H7 (cell line): ENCODE data around the gene PLA2G4C. TPM values are rescaled to one million over a fixed set of nuclear protein-coding genes. Genes with fewer than 3 reads are reported as not detected.

ENCODE experiments used
- DNase-seq: peaks from one replicate; pipeline ENCODE4 v3.0.0; 2012
- H3K27me3 ChIP-seq: 2 replicates; pipeline ENCODE4 v1.6.0; 2011; ENCODE audit warnings: mild to moderate bottlenecking, low read length; ENCODE audit not compliant: control insufficient read depth, insufficient read depth
- H3K36me3 ChIP-seq: replicated peaks from 2 replicates; pipeline ENCODE4 v1.5.1; 2011; ENCODE audit warnings: low read length; ENCODE audit not compliant: control insufficient read depth, insufficient read depth
- H3K4me3 ChIP-seq: 2 replicates; pipeline ENCODE4 v1.5.1; 2011; ENCODE audit warnings: low read depth, mild to moderate bottlenecking, control low read depth, low read length, moderate library complexity; ENCODE audit not compliant: insufficient read depth
- total RNA-seq: library from RNA; depleted of rRNA; stranded (reverse); fragments of >200 nt; shearing (Covaris generic); gene quantifications from 2 replicates; pipeline ENCODE4 v1.2.3, GENCODE V29; 2014; rRNA removed

The PLA2G4C gene
- not detected in 2 replicates for total RNA-seq

- H3K36me3 ChIP-seq, result no peaks in the 10 kb centered on the region; the same call in 1 of the 2 replicates
- DNase-seq, result peak; percentile 98
- H3K27me3 ChIP-seq, result no peaks in the 10 kb centered on the region
- peak within 1 kb of the TSS; percentile 33 for H3K4me3 ChIP-seq
Observed at GRCh38 chr19:48110350-48110966, at the start of gene PLA2G4C. Gene PLA2G4C, minus strand, starts transcription at chr19:48110817. Its CDS starts 4,288 bp downstream, at chr19:48106529.

DNA sequence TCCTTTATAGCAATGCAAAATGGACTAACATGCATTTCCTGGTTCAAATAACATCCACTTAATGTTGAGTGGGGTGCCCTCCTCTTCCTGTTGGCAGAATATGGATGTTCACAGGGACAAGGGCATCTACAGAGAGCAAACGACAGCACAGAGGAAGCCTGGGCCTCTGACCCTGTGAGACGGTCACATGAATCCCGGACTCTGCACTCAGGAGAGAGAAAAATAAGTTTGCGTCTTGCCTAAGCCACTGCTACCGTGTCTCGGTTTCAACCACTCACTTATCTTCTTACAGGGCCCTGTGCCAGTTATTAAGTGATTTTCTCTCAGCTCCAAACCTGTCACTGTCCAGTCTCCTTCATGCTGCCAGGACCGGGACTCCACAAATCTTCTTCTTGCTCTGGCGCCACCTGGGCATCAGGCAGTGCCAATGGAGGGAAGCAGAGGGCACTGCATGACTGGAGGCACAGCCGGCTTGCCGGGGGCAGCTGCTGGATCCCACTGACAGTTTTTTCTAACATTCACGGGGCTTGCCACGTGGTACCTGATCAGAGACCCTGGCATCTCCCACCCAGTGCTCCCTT is 47.7 kb upstream of the PLA2G4C start:
- peaks cover 10% of the 10 kb centered on the region for H3K36me3 ChIP-seq
- DNase-seq, result no peak
- H3K27me3 ChIP-seq, result no peaks in the 10 kb centered on the region
- no peak overlapping the region for H3K4me3 ChIP-seq

GRCh38 chr19:48154003-48154402 is 43.4 kb upstream of the PLA2G4C start:
- H3K36me3 ChIP-seq, result peaks cover 10% of the 10 kb centered on the region
- no peak for DNase-seq

GRCh38 chr19:48152551-48152950 is 41.9 kb upstream of the PLA2G4C start:
- peak; percentile 85 for DNase-seq
- peaks cover 9% of the 10 kb centered on the region for H3K36me3 ChIP-seq
- no peak overlapping the region for H3K4me3 ChIP-seq
- no peaks in the 10 kb centered on the region for H3K27me3 ChIP-seq

More at GRCh38 chr19:48154003-48154402, 43.4 kb upstream of the PLA2G4C start:
- H3K27me3 ChIP-seq, result no peaks in the 10 kb centered on the region
- no peak overlapping the region for H3K4me3 ChIP-seq

- no peak for DNase-seq
- no peaks in the 10 kb centered on the region for H3K27me3 ChIP-seq
- peaks cover 12% of the 10 kb centered on the region for H3K36me3 ChIP-seq
- H3K4me3 ChIP-seq, result no peak overlapping the region
Observed at GRCh38 chr19:48149430-48149829, 38.8 kb upstream of the PLA2G4C start.

- Histone ChIP-seq H3K4me3 (no peak overlapping the region), H3K27me3 (no peaks in the 10 kb centered on the region), H3K36me3 (peaks cover 12% of the 10 kb centered on the region)
- no peak for DNase-seq
Observed at GRCh38 chr19:48148576-48148975, 38.0 kb upstream of the PLA2G4C start.

- DNase-seq, result no peak
- Histone ChIP-seq H3K4me3 (no peak overlapping the region), H3K27me3 (no peaks in the 10 kb centered on the region), H3K36me3 (peaks cover 13% of the 10 kb centered on the region)
Observed at GRCh38 chr19:48147597-48148175, 37.1 kb upstream of the PLA2G4C start.

- no peaks in the 10 kb centered on the region for H3K27me3 ChIP-seq
- DNase-seq, result no peak
- H3K4me3 ChIP-seq, result no peak overlapping the region
- H3K36me3 ChIP-seq, result peaks cover 8% of the 10 kb centered on the region
Observed at GRCh38 chr19:48139053-48139452, 28.4 kb upstream of the PLA2G4C start.

GRCh38 chr19:48137411-48137810 is 26.8 kb upstream of the PLA2G4C start:
- no peak for DNase-seq
- peaks cover 12% of the 10 kb centered on the region for H3K36me3 ChIP-seq
- H3K27me3 ChIP-seq, result no peaks in the 10 kb centered on the region
- no peak overlapping the region for H3K4me3 ChIP-seq

- Histone ChIP-seq H3K27me3 (no peaks in the 10 kb centered on the region), H3K4me3 (no peak overlapping the region), H3K36me3 (peaks cover 15% of the 10 kb centered on the region)
- no peak for DNase-seq
Observed at GRCh38 chr19:48136547-48136946, 25.9 kb upstream of the PLA2G4C start.

- DNase-seq, result peak; percentile 87
- Histone ChIP-seq H3K36me3 (peaks cover 22% of the 10 kb centered on the region), H3K4me3 (no peak overlapping the region), H3K27me3 (no peaks in the 10 kb centered on the region)
Observed at GRCh38 chr19:48135411-48135810, 24.8 kb upstream of the PLA2G4C start.

DNA sequence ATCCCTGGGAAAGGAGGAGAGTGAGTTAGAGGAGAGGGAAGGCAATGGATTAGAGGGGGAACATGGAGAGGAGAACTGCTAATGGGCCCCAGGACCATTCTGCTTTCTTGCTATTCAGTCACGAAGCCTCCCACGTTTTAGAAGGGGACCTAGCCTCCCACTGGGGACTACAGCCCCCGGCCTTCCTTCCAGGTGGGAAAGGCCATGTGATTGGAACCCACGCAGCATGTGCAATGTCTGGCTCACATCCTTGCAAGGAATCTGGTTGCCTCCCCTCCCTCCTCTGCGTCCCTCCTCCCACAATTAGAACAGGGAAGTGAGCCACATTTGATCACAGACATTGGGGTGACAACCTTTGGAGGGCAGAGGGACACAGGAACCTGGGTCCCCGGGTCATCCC is 22.5 kb upstream of the PLA2G4C start:
- Histone ChIP-seq H3K27me3 (no peaks in the 10 kb centered on the region), H3K36me3 (peaks cover 19% of the 10 kb centered on the region), H3K4me3 (no peak overlapping the region)
- no peak for DNase-seq

GRCh38 chr19:48127561-48127960 is 16.9 kb upstream of the PLA2G4C start:
- no peaks in the 10 kb centered on the region for H3K27me3 ChIP-seq
- H3K36me3 ChIP-seq, result peaks cover 20% of the 10 kb centered on the region
- no peak overlapping the region for H3K4me3 ChIP-seq
- DNase-seq, result no peak

DNA sequence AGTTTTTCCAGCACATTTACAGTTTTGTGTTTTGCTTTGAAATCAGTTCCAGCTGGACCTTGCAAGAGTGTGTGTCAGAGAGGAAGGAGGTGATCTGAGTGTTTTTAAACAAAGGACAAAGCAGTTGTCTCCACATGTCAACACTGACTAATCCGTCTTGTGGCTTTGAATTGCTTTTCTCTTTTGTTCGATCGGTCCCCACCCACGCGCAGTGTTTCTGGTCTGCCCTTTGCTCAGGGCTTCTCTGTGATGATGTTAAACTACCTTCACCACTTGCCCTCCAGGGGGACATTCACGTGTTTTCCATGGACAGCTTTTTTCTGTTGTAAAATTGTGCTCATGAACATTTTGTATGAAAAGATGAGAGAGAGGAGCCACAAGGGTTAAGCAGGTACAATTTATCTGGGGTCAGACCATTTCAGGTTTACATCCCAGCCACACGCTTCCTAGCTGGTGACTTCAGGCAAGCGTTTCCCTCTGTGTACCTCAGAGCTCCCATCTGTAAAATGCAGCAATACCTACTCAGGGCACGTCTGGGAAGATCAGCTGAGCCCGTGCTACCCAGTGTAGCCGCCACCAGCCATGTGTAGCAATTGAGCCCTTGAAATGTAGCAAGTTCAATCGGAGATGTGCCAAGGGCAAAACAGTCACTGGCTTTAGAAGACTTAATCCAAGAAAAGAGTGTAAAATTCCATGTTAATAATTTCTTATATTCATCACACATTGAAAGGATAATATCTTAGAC is 13.5 kb upstream of the PLA2G4C start:
- DNase-seq, result no peak
- Histone ChIP-seq H3K36me3 (peaks cover 11% of the 10 kb centered on the region), H3K27me3 (no peaks in the 10 kb centered on the region), H3K4me3 (no peak overlapping the region)

DNA sequence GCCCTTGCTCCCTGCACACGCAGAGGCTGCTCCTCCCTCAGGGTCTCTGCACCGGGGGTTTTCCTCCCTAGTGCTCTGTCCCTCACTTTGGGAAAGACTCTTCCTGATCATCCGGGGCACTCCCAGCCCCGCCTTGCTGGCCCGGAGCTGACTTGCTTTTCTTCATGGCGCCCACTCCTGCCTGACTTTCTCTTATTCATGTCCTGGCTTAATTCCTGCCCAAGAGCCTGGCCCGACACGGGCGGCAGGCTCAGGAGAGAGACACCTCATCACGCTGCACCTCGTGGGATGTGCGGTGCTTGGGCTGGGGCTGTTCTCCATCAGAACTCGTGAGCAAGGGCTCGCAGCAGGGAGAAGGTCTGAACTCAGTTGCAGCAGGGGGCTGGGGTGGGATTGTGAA is 11.8 kb upstream of the PLA2G4C start:
- Histone ChIP-seq H3K4me3 (no peak overlapping the region), H3K36me3 (peaks cover 11% of the 10 kb centered on the region), H3K27me3 (no peaks in the 10 kb centered on the region)
- DNase-seq, result no peak
